Activated T-cell treated with anti-CD3 and anti-CD28 coated beads, Interleukin-2, amount 50 U/mL, for 1 hour (primary cell): ENCODE measurements around the gene FAM114A1.

Experiments used
- DNase-seq: peaks from one replicate; pipeline ENCODE4 v3.0.0-alpha.2; 2020

Gene FAM114A1

GRCh38 chr4:38867478-38868058 is at the start of gene FAM114A1:
Gene FAM114A1, plus strand, starts transcription at chr4:38867806. Its CDS starts 10,273 bp downstream, at chr4:38878079.
- DNase-seq: peak; percentile 30

DNA sequence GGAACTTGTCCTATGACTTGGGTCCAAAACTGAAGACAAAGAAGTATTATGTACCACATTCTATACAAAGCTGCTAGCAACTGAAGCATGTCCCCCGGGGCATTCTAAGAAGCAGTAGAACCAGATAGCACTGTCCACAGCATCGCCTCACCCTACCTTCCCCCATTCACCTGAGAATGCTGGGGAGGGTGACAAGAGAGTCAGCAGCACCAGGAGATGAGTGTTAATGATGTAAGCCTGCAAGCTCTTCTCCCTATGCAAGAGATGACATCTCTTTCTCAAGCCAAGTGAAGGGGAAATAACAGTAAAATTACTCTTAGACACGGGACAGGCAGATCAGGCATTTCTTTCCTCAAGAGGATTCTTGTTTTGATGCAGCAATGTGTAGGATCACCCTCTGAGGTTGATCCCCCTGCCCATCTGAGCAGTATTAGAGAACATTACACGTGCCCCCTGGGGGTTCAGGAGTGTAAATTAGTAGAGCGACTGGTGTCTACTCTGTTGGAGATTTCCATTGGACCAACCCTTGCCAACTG is 49.1 kb upstream of the FAM114A1 start:
- DNase-seq: no peak

DNA sequence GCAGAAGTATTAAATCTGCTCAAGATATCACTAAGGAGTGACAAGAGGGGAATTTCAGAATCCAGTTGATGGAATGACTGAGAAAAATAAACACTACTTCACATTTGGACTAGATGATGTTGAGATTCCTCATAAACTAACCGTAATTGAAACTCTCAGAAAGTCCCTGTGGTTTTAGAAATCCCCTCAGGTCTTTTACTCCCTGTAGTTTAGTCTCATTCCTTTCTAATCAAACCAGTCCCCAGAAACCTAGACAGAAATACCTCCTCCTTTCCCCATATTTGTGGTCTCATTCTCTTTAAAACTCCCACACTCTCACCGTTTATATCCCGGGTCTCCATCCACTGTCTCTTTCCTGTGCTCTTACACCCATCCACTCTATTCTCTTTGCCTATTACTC is 48.0 kb upstream of the FAM114A1 start:
- DNase-seq: no peak

DNA sequence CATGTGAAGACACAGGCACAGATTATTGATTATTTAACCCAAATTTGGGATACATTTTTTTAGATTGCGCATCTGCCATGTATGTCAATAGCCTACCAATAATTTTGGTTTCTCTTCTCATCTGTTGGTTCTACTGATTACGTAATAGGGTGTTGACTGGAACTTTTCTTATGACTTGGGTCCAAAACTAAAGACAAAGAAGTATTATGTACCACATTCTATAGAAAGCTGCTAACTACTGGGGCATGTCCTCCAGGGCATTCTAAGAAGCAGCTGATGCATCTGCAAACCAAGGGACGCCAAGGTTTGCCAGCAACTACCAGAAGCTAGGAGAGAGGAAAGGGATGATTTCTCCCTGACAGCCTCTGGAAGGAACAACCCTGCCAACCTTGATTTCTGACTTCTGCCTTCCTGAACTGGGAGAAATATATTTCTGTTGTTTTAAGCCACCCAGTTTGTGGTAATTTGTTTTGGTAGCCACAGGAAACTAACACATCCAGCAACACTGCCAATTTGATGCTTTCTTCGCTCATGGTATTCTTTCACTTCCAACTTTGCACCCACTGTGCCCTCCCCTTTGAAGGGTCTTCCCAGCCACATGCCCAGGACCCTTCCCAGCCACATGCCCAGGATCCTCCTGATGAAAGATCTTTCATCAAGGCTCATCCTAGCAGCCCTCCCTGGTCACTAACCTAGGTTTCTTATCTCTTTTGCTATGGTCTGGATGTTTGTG is 47.1 kb upstream of the FAM114A1 start:
- DNase-seq: no peak

DNA sequence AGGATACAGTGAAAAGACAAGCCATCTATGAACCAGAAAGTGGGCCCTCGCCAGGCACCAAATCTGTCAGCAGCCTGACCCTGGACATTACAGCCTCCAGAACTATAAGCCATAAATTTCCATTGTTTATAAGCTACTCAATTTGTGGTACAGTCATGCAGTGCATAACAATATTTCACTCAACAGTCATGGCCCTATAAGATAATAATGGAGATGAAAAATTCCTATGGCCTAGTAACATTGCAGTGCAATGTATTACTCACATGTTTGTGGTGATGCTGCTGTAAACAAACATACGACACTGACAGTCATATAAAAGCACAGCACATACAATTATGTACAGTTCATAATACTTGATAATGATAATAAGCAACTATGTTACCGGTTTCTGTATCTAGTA is 45.9 kb upstream of the FAM114A1 start:
- DNase-seq: no peak

GRCh38 chr4:38822748-38823303 is 44.8 kb upstream of the FAM114A1 start:
- no peak for DNase-seq

GRCh38 chr4:38823766-38824165 is 43.8 kb upstream of the FAM114A1 start:
- DNase-seq: no peak

GRCh38 chr4:38829237-38829636 is 38.4 kb upstream of the FAM114A1 start:
- DNase-seq: no peak

- DNase-seq: no peak
Measured at GRCh38 chr4:38831653-38832052, 36.0 kb upstream of the FAM114A1 start.

GRCh38 chr4:38832206-38832605 is 35.4 kb upstream of the FAM114A1 start:
- DNase-seq: no peak

- no peak for DNase-seq
Measured at GRCh38 chr4:38832624-38833528, 34.7 kb upstream of the FAM114A1 start.

DNA sequence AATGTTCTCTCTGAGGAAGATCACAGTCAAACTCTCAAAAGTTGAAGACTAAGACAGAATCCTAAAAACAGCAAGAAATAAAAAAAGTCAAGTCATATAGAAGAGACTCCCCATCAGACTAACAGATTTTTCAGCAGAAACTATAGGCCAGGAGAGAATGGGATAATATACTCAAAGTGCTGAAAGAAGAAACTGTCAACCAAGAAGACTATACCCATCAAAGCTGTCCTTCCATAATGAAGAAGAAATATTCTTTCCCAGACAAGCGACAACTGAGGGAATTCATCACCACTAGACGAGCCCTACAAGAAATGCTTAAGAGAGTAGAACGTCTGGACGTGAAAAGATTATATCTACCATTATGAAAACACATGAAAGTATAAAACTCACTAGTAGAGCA is 33.0 kb upstream of the FAM114A1 start:
- DNase-seq: no peak

DNA sequence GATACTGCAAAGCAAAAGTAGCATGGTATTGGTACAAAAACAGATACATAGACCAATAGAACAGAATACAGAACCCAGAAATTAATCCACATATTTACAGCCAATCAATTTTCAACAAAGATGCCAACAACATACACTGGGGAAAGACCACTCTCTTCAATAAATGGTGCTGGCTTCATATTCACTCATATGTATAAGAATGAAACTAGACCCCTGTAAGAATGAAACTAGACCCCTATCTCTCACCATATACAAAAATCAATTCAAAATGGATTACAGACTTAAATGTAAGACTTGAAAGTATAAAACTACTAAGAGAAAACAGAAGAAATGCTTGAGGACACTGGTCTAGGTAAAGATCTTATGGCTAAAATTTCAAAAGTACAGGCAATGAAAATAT is 30.3 kb upstream of the FAM114A1 start:
- no peak for DNase-seq

GRCh38 chr4:38837849-38838248 is 29.8 kb upstream of the FAM114A1 start:
- DNase-seq: no peak

GRCh38 chr4:38842994-38843393 is 24.6 kb upstream of the FAM114A1 start:
- no peak for DNase-seq

GRCh38 chr4:38846015-38846414 is 21.6 kb upstream of the FAM114A1 start:
- DNase-seq: no peak

- no peak for DNase-seq
Measured at GRCh38 chr4:38855466-38855865, 12.1 kb upstream of the FAM114A1 start.

DNA sequence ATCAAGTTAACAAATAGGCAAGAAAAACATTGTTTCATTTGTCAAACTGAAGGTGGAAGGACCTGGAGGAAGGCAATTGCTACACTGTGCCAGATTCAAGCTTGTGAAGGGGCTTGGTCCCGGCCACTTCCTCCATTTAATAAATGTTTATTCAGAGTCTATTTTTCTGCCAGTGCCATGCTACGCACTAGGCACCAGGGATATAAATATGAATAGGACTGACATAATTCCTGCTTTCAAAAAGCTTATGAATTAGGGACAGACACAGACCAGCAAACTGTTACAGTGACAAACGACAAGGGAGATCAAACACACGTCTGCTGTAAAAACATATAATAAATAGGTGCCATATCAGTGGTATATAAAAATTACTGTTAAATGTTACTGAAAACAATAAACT is 11.6 kb upstream of the FAM114A1 start:
- DNase-seq: no peak

DNA sequence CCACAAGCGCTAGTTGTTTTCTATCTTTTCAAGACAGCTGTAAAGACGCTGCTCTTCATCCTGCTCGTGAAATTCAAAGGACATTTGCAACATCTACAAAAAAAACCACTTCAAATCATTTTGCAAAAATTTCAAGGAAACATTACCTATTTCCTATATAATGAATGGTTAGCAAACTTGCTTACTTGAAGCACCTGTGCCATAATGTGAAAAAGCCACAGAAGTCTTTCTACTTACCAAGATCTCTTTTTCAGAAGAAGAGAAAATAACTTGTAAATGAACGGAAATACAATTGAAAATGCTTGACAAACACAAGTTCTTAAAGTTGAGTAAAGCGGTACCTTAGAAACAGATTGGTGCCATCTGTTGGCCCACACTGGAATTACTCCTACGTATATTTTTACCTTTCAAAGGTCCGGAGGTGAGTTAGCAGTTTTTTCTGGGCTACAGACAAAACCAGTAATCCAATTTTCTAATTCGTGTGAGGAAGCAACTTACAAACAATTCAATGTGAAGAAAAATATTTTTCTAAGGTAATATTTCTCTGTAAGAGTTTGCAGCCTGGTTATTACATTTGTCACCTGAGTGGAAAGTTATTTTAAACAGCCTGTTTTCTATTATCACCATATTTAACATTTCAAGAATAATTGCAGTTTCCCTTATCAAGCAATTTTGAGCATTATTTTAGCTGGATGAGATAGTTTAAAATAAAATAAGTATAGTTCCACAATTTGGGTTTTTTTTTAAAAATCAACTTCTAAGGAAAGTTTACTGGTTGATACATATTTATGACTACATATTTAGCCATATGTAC is 10.9 kb upstream of the FAM114A1 start, which contains the start of gene TLR6:
TLR6 (minus strand) TSS at position 294 of the 814 bp plus-strand sequence. CDS start 27,344 bp downstream, outside the sequence.
- no peak for DNase-seq

DNA sequence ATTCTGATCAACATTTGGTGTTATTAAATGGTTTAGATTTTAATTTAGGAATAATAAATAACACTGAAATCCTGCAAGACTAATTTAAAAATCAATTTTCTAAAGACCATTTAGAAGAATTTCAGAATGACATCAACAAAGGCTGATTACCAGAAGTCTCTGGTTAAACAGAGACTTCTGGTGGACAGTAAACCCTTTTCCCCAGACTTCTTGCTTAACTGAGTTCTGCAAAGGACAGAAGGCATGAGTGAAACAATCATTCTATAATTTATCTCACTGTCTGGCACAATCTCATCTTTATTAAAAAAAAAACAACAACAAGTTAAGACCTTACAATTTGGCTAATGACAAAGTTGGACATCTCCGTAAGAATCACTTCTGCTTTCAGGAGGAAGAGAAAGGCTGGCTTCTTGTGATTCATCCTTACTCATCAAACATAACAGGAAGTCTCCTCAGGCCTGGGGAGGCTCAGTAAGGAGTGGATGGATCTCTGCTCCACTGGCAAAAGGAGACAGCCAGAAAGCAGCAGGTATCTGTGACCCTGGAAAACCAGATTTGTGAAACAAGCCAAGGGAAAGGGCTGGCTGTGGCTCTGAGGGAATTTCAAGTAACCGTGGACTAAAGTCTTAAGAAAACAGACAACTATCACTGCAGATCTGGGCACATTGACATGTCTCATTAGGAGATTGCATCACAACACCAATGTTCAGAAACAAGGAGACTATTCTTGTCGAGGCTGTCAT is 10.1 kb upstream of the FAM114A1 start:
- no peak for DNase-seq

DNA sequence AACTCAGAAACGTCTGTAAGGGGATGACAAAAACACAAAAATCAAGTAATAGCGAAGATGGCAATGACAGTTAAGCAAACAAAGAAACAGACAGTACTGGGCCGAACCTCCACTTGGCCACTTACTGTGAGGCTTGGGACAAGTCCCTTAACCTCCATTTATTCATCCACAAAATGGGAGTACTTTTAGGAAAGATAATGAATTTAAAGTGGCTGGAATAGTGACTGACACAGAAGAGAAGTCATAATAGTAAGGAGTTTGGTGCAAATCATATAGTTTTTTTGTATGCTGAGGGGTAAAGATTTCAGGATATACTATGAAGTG is 9.5 kb upstream of the FAM114A1 start:
- DNase-seq: no peak

- DNase-seq: no peak
Measured at GRCh38 chr4:38859501-38859900, 8.1 kb upstream of the FAM114A1 start.
